HG03432 (cell line): ENCODE results near the gene ITIH3.

Experiments used
- ATAC-seq: cut with Tn5 transposase; IDR thresholded peaks from one replicate; pipeline ENCODE4 v1.9.1; 2021; ENCODE audit warnings: mild to moderate bottlenecking, moderate library complexity; ENCODE audit not compliant: unreplicated experiment

ITIH3 gene

GRCh38 chr3:52792961-52793695 lies 1.5 kb upstream of the ITIH3 start:
- no peak for ATAC-seq

GRCh38 chr3:52793702-52794611 lies 639 bp upstream of the ITIH3 start:
- no peak for ATAC-seq

- ATAC-seq: no peak
Measured at GRCh38 chr3:52795298-52795900, 803 bp downstream of the ITIH3 start.

- no peak for ATAC-seq
Measured at GRCh38 chr3:52796411-52796810, 1.8 kb downstream of the ITIH3 start.

- ATAC-seq: no peak
Measured at GRCh38 chr3:52798376-52798977, 3.9 kb downstream of the ITIH3 start.

- ATAC-seq: no peak
Measured at GRCh38 chr3:52798978-52799476, 4.4 kb downstream of the ITIH3 start.

GRCh38 chr3:52800079-52800478 lies 5.5 kb downstream of the ITIH3 start:
- no peak for ATAC-seq

GRCh38 chr3:52801839-52802238 lies 7.2 kb downstream of the ITIH3 start:
- no peak for ATAC-seq

- ATAC-seq: no peak
Measured at GRCh38 chr3:52805270-52806039, 10.9 kb downstream of the ITIH3 start.

GRCh38 chr3:52809149-52809548 lies 14.6 kb downstream of the ITIH3 start:
- no peak for ATAC-seq

GRCh38 chr3:52809662-52810377 lies 15.2 kb downstream of the ITIH3 start:
- no peak for ATAC-seq

- no peak for ATAC-seq
Measured at GRCh38 chr3:52810923-52811322, 16.3 kb downstream of the ITIH3 start.

- ATAC-seq: no peak
Measured at GRCh38 chr3:52811452-52812011, 16.9 kb downstream of the ITIH3 start.

- ATAC-seq: no peak
Measured at GRCh38 chr3:52813810-52814209, 19.2 kb downstream of the ITIH3 start.

GRCh38 chr3:52816199-52816598 lies 21.6 kb downstream of the ITIH3 start:
- no peak for ATAC-seq

- ATAC-seq: no peak
Measured at GRCh38 chr3:52816654-52817053, 22.1 kb downstream of the ITIH3 start.

- ATAC-seq: no peak
Measured at GRCh38 chr3:52817221-52817620, 22.6 kb downstream of the ITIH3 start.

GRCh38 chr3:52817860-52818259 lies 23.3 kb downstream of the ITIH3 start:
- ATAC-seq: no peak

- ATAC-seq: no peak
Measured at GRCh38 chr3:52819936-52820335, 25.3 kb downstream of the ITIH3 start.
